ENCODE results near the gene LHPP.

GRCh38 chr10:124448696-124449169 lies 12.9 kb upstream of the LHPP start:
- peak; percentile 43 to 44 for TF ChIP-seq CTCF (conservative IDR thresholded peaks at IDR 0.05; ENCODE audit: low read depth in 2 of 2)
- no peak for TF ChIP-seq EZH2phosphoT487 (IDR thresholded peaks at IDR 0.05; ENCODE audit: unreplicated experiment)

Data from GM23338 (cell line).